ENCODE data around the gene ARL10.

ARL10 gene

DNA sequence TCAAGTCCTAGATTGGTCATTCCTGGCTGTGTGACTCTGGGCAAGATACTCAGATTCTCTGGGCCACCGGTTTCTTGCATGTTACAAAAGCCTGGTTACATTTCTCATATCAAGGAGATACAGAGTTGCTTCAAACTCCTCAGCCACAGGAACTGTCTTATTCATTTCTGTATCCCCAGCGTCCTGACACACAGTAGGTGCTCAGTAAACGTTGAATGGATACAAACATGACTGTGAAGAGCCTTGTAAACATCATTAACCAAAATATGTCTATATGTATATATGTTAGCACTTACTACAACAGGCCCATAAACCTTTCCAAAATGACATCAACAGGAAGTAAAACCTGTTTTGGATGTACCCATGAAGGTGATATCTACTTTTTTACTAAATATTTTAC is 49.4 kb downstream of the ARL10 start:
- DNase-seq: no peak

DNA sequence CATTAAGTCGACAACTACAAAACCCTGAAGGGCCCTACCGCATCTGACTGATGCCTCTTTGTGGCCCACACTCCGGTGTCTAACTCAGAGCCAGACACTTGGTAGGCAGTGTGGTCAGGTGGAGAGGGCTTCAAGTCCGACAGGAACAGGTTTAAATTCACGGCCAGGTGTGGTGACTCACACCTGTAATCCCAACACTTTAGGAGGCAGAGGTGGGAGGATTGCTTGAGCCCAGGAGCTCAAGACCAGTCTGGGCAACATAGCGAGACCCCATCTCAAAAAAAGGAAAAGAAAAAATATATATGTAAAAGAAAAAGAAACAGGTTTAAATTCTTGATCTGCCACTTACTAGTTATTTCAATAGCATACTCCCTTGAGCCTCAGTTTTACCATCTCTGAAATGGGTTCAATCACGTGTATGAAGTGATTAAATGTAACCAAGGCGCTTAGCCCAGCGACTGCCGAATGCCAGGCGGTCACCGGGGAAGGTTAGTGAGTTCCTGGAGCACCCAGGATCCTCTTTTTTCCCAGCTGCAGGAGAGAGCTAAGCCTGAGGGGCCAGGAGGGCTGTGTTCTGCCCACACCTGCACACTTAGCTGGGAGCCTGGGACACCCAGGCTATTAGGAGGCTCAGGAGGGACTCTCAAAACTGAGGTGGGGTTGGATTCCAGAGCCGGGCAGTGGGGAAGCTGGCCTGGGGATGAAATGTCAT is 50.1 kb downstream of the ARL10 start:
- DNase-seq: no peak

DNA sequence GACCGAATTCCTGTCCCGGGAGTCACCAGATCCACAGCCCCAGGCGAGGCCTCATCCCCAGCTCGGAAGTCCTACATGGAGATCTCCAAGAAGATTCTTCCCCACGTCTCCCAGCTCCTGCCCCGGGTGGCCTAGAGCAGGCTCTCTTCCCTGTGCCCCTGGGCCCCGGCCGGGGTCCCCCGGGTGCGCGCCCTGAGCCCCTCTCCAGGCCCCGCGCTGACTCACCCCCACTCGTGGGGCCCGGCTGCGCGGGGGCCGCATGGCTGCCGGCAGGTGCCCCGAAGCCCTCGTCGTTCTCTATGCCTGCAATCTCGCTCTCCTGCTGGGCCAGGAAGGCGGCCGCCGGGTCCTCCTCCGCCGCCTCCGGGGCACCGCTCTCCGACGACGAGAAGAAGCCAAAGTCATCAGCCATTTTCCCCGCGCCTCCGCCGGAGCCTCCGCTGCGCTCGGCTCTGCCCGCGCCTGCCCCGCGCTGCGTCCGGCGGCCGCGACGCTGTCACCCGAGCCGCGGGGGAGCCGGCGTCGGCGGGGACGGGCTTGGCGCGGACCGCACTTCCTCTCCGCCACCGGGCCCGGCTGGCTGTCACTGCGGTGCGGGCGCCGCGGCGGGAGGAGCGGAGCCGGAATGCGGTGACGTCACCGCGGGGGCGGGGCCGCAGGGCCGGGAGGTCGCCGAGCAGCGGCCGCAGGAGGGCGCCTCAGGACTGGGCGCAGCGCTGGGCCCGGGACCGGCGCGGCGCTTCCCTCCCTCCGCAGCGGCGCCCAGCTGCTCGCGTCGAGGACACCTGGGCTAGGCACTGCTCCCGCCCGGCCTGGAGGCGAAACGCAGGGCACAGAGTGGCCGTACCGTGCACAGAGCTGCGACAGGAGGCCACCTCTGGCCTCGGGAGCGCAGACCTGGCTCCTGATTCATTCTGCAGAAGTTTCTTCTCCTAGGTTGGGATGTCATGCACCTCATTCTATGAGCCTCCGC is 51.0 kb downstream of the ARL10 start, which contains the start of gene CLTB:
CLTB (minus strand) TSS at position 588 of the 973 bp plus-strand sequence; CDS start at position 412, 176 bp downstream.
- DNase-seq: peak; percentile 93

DNA sequence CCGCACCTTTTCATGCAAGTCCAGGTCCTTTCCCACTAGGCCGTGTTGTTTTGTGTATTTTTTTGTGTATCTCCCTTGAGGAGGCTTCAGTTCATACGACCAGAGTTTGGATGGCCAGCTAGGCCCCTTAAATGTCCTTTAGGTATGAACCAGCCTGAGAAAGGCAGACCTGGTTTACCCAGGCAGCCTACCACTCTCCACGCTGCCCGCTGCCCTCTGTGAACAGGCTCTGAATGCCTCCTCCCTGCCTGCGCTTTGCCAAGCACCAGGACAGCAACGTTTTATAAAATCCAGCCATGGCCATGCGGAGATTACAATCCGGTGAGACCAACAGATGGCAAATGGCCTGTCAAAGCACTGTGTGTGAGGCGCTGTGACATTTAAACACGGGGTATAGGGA is 51.7 kb downstream of the ARL10 start:
- DNase-seq: no peak

DNA sequence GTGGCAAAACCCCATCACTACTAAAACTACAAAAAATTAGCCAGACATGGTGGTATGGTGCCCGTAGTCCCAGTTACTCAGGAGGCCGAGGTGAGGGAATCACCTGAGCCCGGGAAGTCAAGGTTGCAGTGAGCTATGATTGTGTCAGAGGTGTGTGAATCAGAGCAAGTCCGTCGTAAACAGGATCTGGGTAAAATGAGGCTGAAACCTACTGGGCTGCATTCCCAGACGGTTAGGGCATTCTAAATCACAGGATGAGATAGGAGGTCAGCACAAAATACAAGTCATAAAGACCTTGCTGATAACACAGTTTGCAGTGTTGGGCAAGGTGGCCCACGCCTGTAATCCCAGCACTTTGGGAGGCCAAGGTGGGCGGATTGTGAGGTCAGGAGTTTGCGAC is 53.0 kb downstream of the ARL10 start:
- no peak for DNase-seq

DNA sequence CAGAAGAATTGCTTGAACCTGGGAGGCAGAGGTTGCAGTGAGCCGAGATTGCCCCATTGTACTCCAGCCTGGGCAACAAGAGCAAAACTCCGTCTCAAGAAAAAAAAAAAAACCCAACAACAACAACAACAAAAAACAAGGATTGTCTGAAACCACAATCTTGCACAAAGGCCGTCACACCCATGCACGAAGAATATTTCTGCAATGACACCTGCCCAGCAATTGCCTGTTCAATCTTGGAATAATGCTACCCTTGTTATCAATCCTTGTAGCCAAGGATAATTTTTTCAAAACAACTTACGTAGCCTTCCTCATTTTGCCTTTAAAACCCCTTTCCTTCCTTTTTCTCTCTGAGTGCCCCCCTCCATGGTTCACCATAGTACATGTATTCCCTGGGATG is 54.8 kb downstream of the ARL10 start:
- DNase-seq: no peak

DNA sequence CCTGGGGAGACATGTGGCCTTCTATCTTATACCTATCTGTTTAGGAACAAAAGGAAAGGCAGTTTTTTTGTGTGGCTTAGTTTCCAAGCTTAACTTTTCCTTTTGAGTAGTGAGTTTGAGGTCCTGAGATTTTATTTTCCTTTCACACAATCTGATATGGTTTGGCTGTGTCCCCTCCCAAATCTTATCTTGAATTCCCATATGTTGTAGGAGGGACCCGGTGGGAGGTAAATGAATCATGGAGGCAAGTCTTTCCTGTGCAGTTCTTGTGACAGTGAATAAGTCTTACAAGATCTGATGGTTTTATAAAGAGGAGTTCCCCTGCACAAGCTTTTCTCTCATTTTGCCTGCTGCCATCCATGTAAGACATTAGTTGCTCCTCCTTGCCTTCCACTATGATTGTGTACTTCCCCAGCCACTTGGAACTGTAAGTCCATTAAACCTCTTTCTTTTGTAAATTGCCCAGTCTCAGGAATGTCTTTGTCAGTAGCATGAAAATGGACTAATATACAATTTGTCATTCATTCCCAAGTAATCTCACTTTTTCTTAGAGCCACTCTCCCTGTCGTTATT is 55.8 kb downstream of the ARL10 start:
- DNase-seq: peak; percentile 18

DNA sequence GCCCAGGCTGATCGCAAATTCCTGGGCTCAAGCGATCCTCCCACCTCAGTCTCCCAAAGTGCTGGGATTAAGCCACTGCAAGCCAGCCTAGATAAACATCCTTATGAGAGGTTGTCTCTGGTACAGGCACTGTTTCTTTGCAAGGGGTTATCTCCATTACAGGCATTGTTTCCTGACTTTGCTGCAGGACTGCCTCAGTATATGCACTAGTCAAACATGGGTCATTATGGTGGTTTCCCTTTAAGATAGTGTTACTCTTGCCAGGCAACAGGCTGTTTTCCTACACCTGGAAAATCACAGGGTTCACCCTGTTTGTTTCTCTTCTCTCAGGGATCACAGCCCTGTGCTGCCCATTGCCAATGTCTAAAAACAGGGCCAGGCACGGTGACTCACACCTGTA is 58.9 kb downstream of the ARL10 start:
- DNase-seq: no peak

DNA sequence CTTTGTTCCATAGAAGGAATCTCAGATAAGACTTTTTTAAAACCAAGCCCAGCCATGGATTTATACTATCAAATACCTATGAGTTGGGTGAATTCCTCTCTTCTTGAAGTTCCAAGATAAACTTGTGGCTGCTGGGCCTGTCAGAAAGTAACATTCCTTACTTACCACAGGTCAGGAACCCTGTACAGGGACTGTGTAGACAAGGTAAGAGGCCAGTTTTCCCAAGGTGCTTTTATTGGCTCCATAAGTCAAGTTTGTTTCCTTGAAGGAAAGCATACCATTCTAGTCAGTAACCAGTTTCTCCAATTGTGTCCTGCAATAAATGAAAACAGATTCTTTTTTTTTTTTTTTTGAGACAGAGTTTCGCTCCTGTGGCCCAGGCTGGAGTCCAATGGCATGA is 59.9 kb downstream of the ARL10 start:
- DNase-seq: no peak

DNA sequence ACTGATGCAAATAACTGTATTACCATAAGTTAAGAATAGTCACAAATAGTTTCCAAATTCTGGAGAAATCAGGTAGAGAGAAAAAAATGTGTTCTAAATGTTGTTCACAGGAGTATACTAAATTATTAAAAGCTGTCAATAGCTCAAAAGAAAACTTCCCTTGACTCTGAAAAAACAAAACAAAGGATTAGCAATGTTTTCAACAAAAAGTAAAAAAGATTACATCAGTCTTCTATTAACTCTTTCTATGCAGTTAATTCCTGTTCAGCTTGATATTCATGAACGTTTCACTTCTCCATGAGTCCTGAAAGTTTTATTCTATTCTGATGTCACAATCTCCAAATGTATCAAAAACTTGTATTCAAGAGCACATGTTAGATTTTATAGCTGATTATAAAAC is 60.5 kb downstream of the ARL10 start:
- no peak for DNase-seq

DNA sequence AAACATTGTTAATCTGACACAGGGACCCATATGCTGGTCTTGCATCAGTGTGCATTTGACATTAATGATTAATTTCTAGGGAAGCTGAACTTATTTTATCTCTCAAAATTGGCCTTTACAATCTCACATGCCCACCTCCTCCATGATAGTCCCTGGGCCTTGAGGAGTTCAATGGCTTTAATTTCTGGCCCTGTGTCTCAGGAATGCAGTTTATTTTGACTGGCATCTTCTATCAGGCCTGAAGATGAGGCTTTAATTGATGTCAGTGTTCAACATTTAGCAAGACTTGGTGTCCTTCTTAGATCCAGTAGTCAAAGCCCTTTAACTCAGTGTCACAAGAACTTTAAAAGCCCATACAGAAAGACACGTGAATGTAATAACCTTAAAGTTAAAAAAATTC is 61.6 kb downstream of the ARL10 start:
- no peak for DNase-seq

DNA sequence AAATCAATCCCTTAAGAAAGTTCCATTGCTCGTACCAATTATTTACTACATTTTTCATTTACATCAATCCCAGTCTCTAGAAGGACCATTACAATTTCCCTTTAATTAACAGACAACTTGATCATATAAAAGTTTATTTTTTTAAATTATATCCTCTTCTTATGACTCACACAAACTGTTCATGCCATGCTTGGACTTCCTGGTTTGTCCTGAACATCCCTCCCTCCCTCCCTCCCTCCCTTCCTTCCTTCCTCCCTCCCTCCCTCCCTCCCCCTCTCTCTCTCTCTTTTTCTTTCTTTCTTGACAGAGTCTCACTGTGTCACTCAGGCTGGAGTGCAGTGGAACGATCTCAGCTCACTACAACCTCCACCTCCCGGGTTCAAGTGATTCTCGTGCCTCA is 62.7 kb downstream of the ARL10 start:
- DNase-seq: no peak

DNA sequence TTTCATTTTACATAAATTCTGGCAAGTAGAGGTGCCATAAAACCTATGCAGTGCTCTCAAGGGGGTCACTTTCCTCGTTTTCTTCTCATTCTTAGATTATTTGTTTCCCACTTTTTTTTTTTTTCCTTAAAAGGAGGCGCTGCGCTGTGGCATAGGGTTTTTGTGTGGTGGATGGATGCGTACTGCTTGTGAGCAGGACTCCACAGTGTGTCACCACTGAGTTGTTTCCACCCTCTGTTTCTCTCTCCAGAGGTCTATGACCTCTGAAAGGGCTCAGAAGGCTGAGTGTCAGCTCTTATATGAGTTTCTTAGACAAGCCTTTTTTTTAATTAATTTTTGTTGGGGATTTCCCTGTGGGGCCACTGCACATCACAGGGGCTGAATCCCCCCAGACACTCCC is 64.7 kb downstream of the ARL10 start:
- DNase-seq: peak; percentile 52
